Activated naive CD8-positive, alpha-beta T cell treated with anti-CD3 and anti-CD28 coated beads, Interleukin-2, amount 10 ng/mL, durations not matched to agents 7 days and 5 days (primary cell): ENCODE results near the gene ATP6V1D. TPM values are rescaled to one million over a fixed set of nuclear protein-coding genes. Genes with fewer than 3 reads are reported as not detected.
"Not testable (repeated sequence)": the region's sequence is repeated elsewhere in the genome, so short reads cannot be mapped to it uniquely, and the experiment has no call there.

ENCODE experiments used
- ATAC-seq: fragments of 150-1000 bp; cut with Tn5 transposase; one replicate; pipeline ENCODE4 v1.10.0; 2021; ENCODE audit warnings: low read depth, moderate library complexity
- POLR2A ChIA-PET: fragments of 350-600 bp; sonication (Branson Sonifier 250); formaldehyde crosslinking; loops from one replicate; lab custom pipeline; 2021; ENCODE audit warnings: antibody characterized with exemption; lab: Charles Lee
- DNase-seq: peaks from one replicate; pipeline ENCODE4 v3.0.0; 2021
- H3K27ac Mint-ChIP-seq: one replicate; pipeline ENCODE4 v1.8.0; 2022; ENCODE audit warnings: mild to moderate bottlenecking, mixed read lengths
- H3K27me3 Mint-ChIP-seq: one replicate; pipeline ENCODE4 v1.8.0; 2022; ENCODE audit warnings: mild to moderate bottlenecking, moderate library complexity, mixed read lengths
- H3K36me3 Mint-ChIP-seq: one replicate; pipeline ENCODE4 v1.8.0; 2021; ENCODE audit warnings: mild to moderate bottlenecking, mixed read lengths
- H3K4me1 Mint-ChIP-seq: one replicate; pipeline ENCODE4 v1.8.0; 2021; ENCODE audit warnings: mixed read lengths
- H3K4me3 Mint-ChIP-seq: one replicate; pipeline ENCODE4 v1.8.0; 2022; ENCODE audit warnings: mild to moderate bottlenecking, moderate library complexity, mixed read lengths
- H3K9me3 Mint-ChIP-seq: one replicate; pipeline ENCODE4 v1.8.0; 2021; ENCODE audit warnings: mixed read lengths
- total RNA-seq, 2 experiments: library from RNA; stranded (reverse); gene quantifications; one replicate each; pipeline ENCODE4 v1.2.3, GENCODE V29; 2021

ATP6V1D gene
- total RNA-seq, 2 experiments from 2014 or later: 38.7 to 41.9 TPM

DNA sequence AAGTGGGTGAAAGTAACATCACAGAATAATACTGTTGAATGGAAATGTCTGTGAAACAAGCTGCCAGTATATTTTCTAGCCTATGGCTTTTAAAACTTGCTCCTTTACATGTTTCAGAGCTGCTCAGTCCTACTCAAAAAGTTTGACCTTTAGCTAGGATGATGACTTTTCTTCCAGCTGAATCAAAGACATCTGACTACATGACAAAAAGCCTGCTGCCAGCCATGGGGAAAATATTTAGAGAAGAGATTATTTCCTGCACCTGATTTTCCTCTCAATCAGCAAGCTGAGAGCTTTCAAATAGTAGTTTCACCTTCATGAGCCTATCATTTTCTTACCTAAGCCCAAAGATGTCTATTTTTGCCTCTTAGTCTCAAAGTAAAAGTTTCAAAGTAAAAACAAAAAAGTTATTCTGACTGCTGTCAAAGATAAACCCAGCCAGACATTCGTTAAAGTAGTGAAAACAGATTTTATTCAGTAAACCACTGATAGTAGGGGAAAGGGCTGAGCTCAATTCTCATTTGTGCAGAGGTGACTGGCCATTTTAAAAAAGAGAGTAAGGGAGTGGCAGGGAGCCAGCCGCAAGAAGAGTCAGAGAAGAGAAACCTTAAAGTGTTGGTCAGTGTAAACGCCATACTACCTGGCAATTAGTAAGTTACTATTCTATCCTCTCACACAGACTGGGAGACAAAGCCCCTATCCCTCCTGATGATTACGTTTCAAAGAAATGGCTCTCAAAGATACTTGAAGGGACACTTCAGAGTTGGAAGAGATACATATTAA lies 2.2 kb downstream of the ATP6V1D start:
- H3K27ac Mint-ChIP-seq: no peak overlapping the region
- POLR2A ChIA-PET: no interaction called here
- ATAC-seq (no peak), DNase-seq (no peak)
- peaks cover 29% of the 10 kb centered on the region for H3K4me1 Mint-ChIP-seq
- no peaks in the 10 kb centered on the region for H3K9me3 Mint-ChIP-seq
- peak overlapping the region; percentile 12 for H3K4me3 Mint-ChIP-seq
- peaks cover 6% of the 10 kb centered on the region for H3K36me3 Mint-ChIP-seq
- H3K27me3 Mint-ChIP-seq: no peaks in the 10 kb centered on the region

DNA sequence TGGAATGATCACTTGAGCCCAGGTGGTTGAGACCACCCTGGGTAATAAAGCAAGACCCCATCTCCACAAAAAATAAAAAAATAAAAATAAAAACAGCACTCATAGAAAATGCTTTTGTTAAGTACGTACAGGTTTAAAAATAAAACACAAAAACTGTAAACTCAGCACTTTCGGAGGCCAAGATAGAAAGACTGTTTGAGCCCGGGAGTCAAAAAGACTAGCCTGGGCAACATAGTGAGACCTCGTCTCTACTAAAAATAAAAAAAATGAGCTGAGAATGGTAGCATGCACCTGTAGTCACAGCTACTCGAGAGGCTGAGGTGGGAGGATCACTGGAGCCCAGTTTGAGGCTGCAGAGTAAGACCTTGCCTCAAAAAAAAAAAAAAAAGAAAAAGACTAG lies 7.5 kb downstream of the ATP6V1D start:
- Mint-ChIP-seq H3K27ac (no peak overlapping the region), H3K4me1 (peaks cover 1% of the 10 kb centered on the region), H3K4me3 (no peak overlapping the region), H3K27me3 (no peaks in the 10 kb centered on the region), H3K36me3 (peaks cover 14% of the 10 kb centered on the region), H3K9me3 (no peaks in the 10 kb centered on the region)
- POLR2A ChIA-PET: no interaction called here
- ATAC-seq: no peak
- no peak for DNase-seq

DNA sequence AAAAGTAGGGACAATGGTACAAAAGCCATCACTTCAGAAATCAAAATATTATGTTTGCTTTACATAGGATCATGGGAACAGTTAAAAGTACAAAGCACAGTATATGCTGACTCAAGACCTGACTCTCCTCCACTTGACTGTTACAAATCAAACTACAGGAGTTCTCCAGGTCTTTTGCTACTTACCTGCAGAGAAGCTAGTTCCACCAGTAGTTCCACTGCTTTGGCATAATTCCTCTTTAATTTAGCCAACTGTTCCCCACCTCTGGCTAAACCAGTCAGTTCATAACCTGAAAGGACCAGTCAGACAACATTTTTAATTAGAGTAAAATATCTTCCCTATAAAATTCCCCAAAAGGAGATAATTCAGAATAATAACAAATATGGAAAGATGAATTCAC lies 14.0 kb downstream of the ATP6V1D start:
- H3K9me3 Mint-ChIP-seq: no peaks in the 10 kb centered on the region
- H3K4me3 Mint-ChIP-seq: no peak overlapping the region
- ATAC-seq: no peak
- H3K36me3 Mint-ChIP-seq: peaks cover 15% of the 10 kb centered on the region
- DNase-seq: no peak
- H3K27ac Mint-ChIP-seq: no peak overlapping the region
- POLR2A ChIA-PET: no interaction called here
- H3K27me3 Mint-ChIP-seq: no peaks in the 10 kb centered on the region
- no peaks in the 10 kb centered on the region for H3K4me1 Mint-ChIP-seq

DNA sequence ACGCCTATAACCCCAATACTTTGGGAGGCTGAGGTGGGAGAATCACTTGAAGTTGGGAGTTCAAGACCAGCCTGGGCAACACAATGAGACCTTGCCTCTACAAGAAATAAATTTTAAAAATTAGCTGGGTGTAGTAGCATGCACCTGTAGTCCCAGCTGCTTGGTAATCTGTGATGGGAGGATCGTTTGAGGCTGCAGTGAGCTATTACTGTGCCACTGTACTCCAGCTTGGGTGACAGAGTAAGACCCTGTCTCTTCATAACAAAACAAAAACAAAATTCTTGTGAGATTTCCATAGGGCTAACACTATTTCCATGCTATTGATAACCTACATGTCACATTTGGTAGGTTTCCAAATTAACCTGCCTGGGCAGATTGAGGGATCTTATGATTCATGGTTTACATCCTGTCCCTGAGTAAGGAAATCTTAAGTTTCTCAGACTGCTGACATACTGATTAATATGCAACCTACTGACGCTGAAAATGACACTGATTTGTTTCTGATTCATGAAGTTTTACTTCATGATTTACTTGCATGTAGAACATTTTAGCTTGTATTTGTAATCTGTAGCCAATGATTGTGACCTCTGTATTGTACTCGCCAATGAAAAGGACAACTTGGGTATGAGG lies 15.9 kb downstream of the ATP6V1D start:
- Mint-ChIP-seq H3K27ac (no peak overlapping the region), H3K27me3 (no peaks in the 10 kb centered on the region), H3K36me3 (peaks cover 21% of the 10 kb centered on the region), H3K9me3 (no peaks in the 10 kb centered on the region), H3K4me1 (no peaks in the 10 kb centered on the region), H3K4me3 (no peak overlapping the region)
- no peak for ATAC-seq
- DNase-seq: no peak
- POLR2A ChIA-PET: no interaction called here

DNA sequence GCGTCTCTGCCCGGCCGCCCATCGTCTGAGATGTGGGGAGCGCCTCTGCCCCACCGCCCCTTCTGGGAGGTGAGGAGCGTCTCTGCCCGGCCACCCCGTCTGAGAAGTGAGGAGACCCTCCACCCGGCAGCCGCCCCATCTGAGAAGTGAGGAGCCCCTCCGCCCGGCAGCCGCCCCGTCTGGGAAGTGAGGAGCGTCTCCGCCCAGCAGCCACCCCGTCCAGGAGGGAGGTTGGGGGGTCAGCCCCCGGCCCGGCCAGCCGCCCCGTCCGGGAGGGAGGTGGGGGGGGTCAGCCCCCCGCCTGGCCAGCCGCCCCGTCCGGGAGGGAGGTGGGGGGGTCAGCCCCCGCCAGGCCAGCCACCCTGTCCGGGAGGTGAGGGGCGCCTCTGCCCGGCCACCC lies 18.4 kb downstream of the ATP6V1D start:
- POLR2A ChIA-PET, H3K27ac Mint-ChIP-seq, H3K27me3 Mint-ChIP-seq, DNase-seq, ATAC-seq, H3K9me3 Mint-ChIP-seq, H3K4me1 Mint-ChIP-seq, H3K4me3 Mint-ChIP-seq: not testable (repeated sequence)
- H3K36me3 Mint-ChIP-seq: peaks cover 18% of the 10 kb centered on the region

DNA sequence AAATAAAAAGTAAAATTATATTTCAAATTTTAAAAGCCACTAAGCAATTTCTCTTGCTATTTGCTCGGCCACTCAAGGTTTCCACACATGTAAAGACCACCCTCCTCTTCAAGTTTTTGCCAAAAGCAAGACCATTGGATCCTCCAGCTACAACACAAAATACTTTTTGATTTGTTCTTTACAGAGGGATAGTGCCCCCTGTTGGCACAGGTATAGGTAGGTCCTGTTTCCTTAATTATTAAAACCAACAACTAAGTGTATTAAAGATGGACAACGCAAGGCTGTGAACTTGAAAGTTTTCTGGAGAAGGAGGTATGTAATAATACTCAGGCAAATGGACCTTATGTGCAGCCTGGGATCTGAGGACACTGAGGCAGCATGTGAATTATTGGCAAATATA lies 23.8 kb downstream of the ATP6V1D start:
- ATAC-seq (no peak), DNase-seq (no peak)
- no peak overlapping the region for H3K4me3 Mint-ChIP-seq
- H3K4me1 Mint-ChIP-seq: no peaks in the 10 kb centered on the region
- POLR2A ChIA-PET: no interaction called here
- H3K36me3 Mint-ChIP-seq: peaks cover 26% of the 10 kb centered on the region
- no peaks in the 10 kb centered on the region for H3K9me3 Mint-ChIP-seq
- no peak overlapping the region for H3K27ac Mint-ChIP-seq
- no peaks in the 10 kb centered on the region for H3K27me3 Mint-ChIP-seq

DNA sequence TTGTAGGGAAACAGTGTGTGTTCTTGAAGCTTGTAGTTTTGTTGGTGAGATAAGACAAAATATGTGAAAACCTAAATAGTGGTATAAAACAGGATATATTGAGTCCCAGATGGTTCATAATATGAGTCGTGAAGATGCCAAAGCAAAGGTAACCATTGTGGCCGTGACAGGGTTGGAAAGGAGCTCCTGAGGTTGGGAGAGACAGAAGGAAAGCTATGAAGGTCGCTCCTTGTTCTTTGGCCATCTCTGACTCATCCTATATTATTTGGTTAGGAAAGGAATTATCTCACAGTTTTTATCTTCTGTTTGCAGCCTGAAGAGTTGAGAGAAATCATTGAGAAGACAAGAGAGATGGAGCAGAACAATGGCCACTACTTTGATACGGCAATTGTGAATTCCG lies 27.1 kb downstream of the ATP6V1D start:
- H3K27ac Mint-ChIP-seq: no peak overlapping the region
- peaks cover 28% of the 10 kb centered on the region for H3K36me3 Mint-ChIP-seq
- POLR2A ChIA-PET: no interaction called here
- ATAC-seq: no peak
- H3K4me3 Mint-ChIP-seq: no peak overlapping the region
- no peak for DNase-seq
- no peaks in the 10 kb centered on the region for H3K4me1 Mint-ChIP-seq
- no peaks in the 10 kb centered on the region for H3K27me3 Mint-ChIP-seq
- peaks cover 1% of the 10 kb centered on the region for H3K9me3 Mint-ChIP-seq

DNA sequence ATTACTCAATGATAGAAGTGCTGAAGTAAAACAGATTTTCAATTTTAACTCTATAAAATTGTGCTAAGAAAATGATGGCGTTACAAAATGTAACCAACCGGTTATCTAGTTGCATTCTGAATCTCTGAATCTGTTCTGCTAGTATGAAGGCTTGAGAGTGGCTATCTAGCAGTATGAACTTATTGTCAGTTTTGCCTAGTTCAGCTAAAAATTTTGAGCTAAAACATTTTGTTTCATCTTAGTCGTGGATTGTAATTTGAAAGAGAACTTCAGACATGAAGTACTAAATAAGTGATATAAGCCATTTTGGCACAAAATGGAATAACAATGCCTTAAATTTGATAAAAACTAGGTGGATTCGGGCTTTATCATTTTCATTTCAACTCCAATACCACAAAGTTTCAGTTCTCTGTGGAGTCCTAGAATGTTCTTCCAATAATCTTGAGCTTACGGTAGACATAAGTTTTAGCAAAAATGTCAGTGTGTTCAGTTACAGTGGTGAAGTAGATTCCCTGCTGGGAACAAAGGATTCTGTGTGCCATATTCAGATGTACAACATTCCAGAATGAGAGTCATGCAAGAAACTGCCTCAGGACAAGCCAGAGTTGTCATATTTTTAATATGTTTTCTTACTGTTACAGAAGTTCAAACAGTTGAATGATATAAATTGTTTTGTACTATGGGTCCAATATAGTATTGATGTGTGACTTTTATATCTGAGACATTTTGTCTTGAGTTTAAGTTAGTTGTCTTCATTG lies 28.1 kb downstream of the ATP6V1D start:
- no peak for ATAC-seq
- Mint-ChIP-seq H3K27me3 (no peaks in the 10 kb centered on the region), H3K36me3 (peaks cover 31% of the 10 kb centered on the region), H3K4me1 (no peaks in the 10 kb centered on the region), H3K9me3 (peaks cover 1% of the 10 kb centered on the region), H3K4me3 (no peak overlapping the region), H3K27ac (no peak overlapping the region)
- POLR2A ChIA-PET: no interaction called here
- DNase-seq: no peak

DNA sequence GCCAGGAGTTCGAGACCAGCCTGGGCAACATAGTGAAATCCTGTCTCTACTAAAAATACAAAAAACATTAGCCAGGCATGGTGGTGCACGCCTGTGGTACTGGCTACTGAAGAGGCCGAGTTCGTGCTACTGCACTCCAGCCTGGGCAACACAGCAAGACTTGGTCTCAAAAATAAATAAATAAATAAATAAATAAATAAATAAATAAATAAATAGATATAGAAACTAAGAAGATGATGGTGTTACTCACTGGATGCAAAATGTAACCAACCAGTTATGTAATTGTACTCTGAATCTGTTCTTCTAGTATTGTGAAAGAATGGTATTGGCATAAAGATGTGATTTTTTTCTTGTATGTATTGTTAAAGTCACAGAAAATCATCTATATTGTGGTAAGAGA lies 29.9 kb downstream of the ATP6V1D start:
- H3K9me3 Mint-ChIP-seq: not testable (repeated sequence)
- peaks cover 39% of the 10 kb centered on the region for H3K36me3 Mint-ChIP-seq

DNA sequence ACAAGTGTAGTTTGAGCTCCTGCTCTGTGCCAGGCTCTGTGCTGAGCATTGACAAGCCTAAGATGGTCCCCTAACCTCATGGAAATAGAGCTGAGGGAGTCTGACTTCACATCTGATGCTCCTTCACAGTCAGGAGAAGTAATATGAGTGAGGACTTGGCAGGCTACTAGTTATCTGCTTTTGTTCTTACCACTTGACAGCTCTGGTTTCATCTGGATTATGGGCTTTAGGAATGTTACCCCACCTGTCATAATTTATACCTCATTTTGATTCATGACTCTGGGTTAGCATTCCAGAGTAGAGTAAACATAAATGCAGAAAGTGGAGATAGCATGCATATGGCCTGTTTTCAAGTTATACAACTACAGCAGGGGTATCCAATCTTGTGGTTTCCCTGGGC lies 40.5 kb downstream of the ATP6V1D start:
- Mint-ChIP-seq H3K9me3 (no peaks in the 10 kb centered on the region), H3K4me1 (no peaks in the 10 kb centered on the region), H3K36me3 (peaks cover 1% of the 10 kb centered on the region), H3K27ac (no peak overlapping the region), H3K4me3 (no peak overlapping the region), H3K27me3 (no peaks in the 10 kb centered on the region)
- POLR2A ChIA-PET: interaction anchor here (0.5 to 0.6 kb wide), 2 partner anchors 32 to 40 kb away, joined by 3 read pairs; partner anchors contain the start of gene ATP6V1D
- DNase-seq (no peak), ATAC-seq (no peak)

More for the DNA sequence above, 29.9 kb downstream of the ATP6V1D start:
- H3K27me3 Mint-ChIP-seq, POLR2A ChIA-PET, H3K4me1 Mint-ChIP-seq, ATAC-seq, H3K27ac Mint-ChIP-seq, H3K4me3 Mint-ChIP-seq, DNase-seq: not testable (repeated sequence)

DNA sequence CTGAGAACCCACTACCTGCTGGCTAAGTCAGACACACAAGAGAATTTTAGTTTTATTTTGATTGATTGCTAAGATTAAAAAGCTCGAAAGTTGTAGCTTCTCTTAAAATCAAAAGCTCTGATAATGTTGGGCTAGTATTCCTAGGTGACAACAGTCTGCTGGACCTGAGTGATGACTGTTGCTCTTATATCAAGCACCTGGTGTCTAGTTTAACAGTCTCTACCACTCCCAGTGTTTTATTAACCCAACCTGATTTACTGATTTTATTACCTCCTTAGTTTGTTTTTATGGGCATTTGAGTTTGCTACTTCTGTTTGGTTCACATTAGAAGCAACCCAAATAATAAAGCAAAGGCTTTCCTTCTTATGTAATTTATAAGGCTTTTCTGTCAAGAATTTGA lies 41.8 kb downstream of the ATP6V1D start:
- DNase-seq (no peak), ATAC-seq (no peak)
- Mint-ChIP-seq H3K27me3 (no peaks in the 10 kb centered on the region), H3K9me3 (no peaks in the 10 kb centered on the region), H3K4me3 (no peak overlapping the region), H3K4me1 (no peaks in the 10 kb centered on the region), H3K27ac (no peak overlapping the region), H3K36me3 (peaks cover 3% of the 10 kb centered on the region)
- POLR2A ChIA-PET: no interaction called here

DNA sequence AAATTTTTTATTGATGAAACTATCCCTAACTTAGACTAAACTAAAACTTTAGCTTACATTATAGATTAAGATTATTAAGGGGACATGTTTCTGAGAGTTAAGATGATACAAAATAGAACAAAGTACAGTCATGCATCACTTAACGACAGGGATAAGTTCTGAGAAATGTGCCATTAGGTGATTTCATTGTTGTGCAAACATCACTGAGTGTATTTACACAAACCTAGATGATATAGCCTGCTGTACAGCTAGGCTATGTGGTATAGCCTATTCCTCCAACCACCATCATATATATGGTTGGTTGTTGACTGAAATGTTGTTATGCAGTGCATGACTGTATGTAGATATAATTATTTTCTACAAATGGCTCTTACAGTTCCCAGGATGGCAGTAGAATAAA lies 46.5 kb downstream of the ATP6V1D start:
- DNase-seq (no peak), ATAC-seq (no peak)
- no peaks in the 10 kb centered on the region for H3K4me1 Mint-ChIP-seq
- H3K4me3 Mint-ChIP-seq: no peak overlapping the region
- POLR2A ChIA-PET: no interaction called here
- H3K27me3 Mint-ChIP-seq: no peaks in the 10 kb centered on the region
- no peak overlapping the region for H3K27ac Mint-ChIP-seq
- H3K9me3 Mint-ChIP-seq: no peaks in the 10 kb centered on the region
- H3K36me3 Mint-ChIP-seq: peaks cover 5% of the 10 kb centered on the region

DNA sequence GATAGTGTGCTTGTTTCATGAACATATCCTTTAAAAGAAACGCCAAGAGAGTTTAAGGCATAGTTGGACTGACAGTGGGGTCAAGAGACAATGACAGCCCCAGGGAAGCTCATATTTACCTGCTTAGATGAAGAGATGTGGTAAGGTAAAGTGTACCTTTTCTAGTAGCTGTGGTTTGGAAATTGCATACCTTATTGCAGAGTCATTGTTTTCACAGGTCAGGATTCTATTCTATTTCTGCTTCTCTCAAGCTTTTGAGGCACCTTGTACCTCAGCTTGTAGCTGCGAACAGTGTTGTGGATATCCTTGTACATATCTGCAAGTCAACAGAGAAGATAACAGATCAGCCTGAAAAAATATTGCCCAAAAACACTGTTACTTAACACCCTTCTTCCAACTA lies 47.7 kb downstream of the ATP6V1D start:
- H3K27me3 Mint-ChIP-seq: no peaks in the 10 kb centered on the region

More for the DNA sequence above, 47.7 kb downstream of the ATP6V1D start:
- ATAC-seq (no peak), DNase-seq (no peak)
- no peaks in the 10 kb centered on the region for H3K9me3 Mint-ChIP-seq
- peaks cover 7% of the 10 kb centered on the region for H3K36me3 Mint-ChIP-seq
- no peak overlapping the region for H3K4me3 Mint-ChIP-seq
- POLR2A ChIA-PET: no interaction called here
- no peak overlapping the region for H3K27ac Mint-ChIP-seq
- peaks cover 2% of the 10 kb centered on the region for H3K4me1 Mint-ChIP-seq
